CD4-positive, CD25-positive, alpha-beta regulatory T cell (primary cell): ENCODE data around the gene TWNK. TPM values are rescaled to one million over a fixed set of nuclear protein-coding genes. Genes with fewer than 3 reads are reported as not detected.
"Not testable (repeated sequence)": the region's sequence is repeated elsewhere in the genome, so short reads cannot be mapped to it uniquely, and the experiment has no call there.

ENCODE experiments used
- ATAC-seq, 2 donors: fragments of 150-1000 bp; cut with Tn5 transposase; one replicate each; pipeline ENCODE4 v1.10.0; 2021; ENCODE audit warnings: low read depth in 2 of 2, moderate number of reproducible peaks in 2 of 2, moderate library complexity in 1 of 2
- DNase-seq, 3 donors: peaks; one replicate each; pipeline versions ENCODE4 v3.0.0 to v3.0.0-alpha.2; 2012 to 2022; ENCODE audit warnings: mixed read lengths in 1 of 3
- H3K27ac ChIP-seq: one replicate; pipeline ENCODE4 v1.7.0; 2013; ENCODE audit warnings: mild to moderate bottlenecking, low read length; ENCODE audit not compliant: insufficient read depth, poor library complexity, severe bottlenecking
- H3K27me3 ChIP-seq: one replicate; pipeline ENCODE4 v1.7.0; 2013; ENCODE audit warnings: low read length; ENCODE audit not compliant: control insufficient read depth, insufficient read depth
- H3K36me3 ChIP-seq: one replicate; pipeline ENCODE4 v1.7.0; 2013; ENCODE audit warnings: mild to moderate bottlenecking, low read length, moderate library complexity; ENCODE audit not compliant: control insufficient read depth, insufficient read depth
- H3K4me1 ChIP-seq: 2 replicates; pipeline ENCODE4 v1.7.0; 2013; ENCODE audit warnings: mild to moderate bottlenecking, low read length; ENCODE audit not compliant: insufficient read depth, control insufficient read depth, poor library complexity, severe bottlenecking
- H3K4me3 ChIP-seq: one replicate; pipeline ENCODE4 v1.7.0; 2013; ENCODE audit warnings: low read depth, mild to moderate bottlenecking, low read length, moderate library complexity
- H3K9me3 ChIP-seq, 2 experiments: 1 replicate in 1 of 2; 2 replicates in 1 of 2; pipeline ENCODE4 v1.7.0; 2013; ENCODE audit warnings: low read length in 2 of 2, mild to moderate bottlenecking in 1 of 2, moderate library complexity in 1 of 2; ENCODE audit not compliant: control insufficient read depth in 2 of 2
- H3K27ac Mint-ChIP-seq, 3 donors: one replicate each; pipeline ENCODE4 v1.8.0; 2020 to 2022; ENCODE audit warnings: mild to moderate bottlenecking in 3 of 3, mixed read lengths in 3 of 3, moderate library complexity in 2 of 3
- H3K27me3 Mint-ChIP-seq: one replicate; pipeline ENCODE4 v1.8.0; 2022; ENCODE audit warnings: mild to moderate bottlenecking, mixed read lengths
- H3K36me3 Mint-ChIP-seq: one replicate; pipeline ENCODE4 v1.8.0; 2020; ENCODE audit warnings: mixed read lengths
- H3K4me1 Mint-ChIP-seq, 4 donors: one replicate each; pipeline ENCODE4 v1.8.0; 2020 to 2022; ENCODE audit warnings: mixed read lengths in 4 of 4, mild to moderate bottlenecking in 1 of 4
- H3K4me3 Mint-ChIP-seq, 4 donors: one replicate each; pipeline ENCODE4 v1.8.0; 2020 to 2022; ENCODE audit warnings: mild to moderate bottlenecking in 4 of 4, mixed read lengths in 4 of 4, moderate library complexity in 3 of 4
- H3K9me3 Mint-ChIP-seq, 7 donors: one replicate each; pipeline ENCODE4 v1.8.0; 2020 to 2022; ENCODE audit warnings: mixed read lengths in 7 of 7, mild to moderate bottlenecking in 3 of 7, moderate library complexity in 2 of 7
- polyA plus RNA-seq, 4 donors: library from polyadenylated mRNA; unstranded; fragments of 300-500 nt; fragmentation: Illumina TruSeq; gene quantifications; one replicate each; pipeline ENCODE4 v1.2.3, GENCODE V29; 2021
- total RNA-seq: library from RNA; stranded (reverse); gene quantifications from one replicate; pipeline ENCODE4 v1.2.3, GENCODE V29; 2022

TWNK gene
- total and polyA plus RNA-seq, 5 donors from 2014 or later = 3.4 to 12.8 (median 5.6) TPM

GRCh38 chr10:100969187-100970075 is 17.9 kb upstream of the TWNK start, which contains the start of gene SEMA4G:
Gene SEMA4G (plus strand): TSS chr10:100969504. CDS start chr10:100972913, 3,409 bp downstream.
- Histone ChIP-seq H3K27me3 (no peaks in the 10 kb centered on the region), H3K9me3 (no peaks in the 10 kb centered on the region), H3K4me1 (peaks cover 13% of the 10 kb centered on the region), H3K4me3 (no peak within 1 kb of the TSS), H3K36me3 (no peaks in the 10 kb centered on the region), H3K27ac (no peak within 1 kb of the TSS)
- peak within 1 kb of the TSS in 2 of 3 donors; percentile 16 to 94 for H3K27ac Mint-ChIP-seq
- H3K9me3 Mint-ChIP-seq = no peaks in the 10 kb centered on the region
- H3K36me3 Mint-ChIP-seq = peaks cover 6% of the 10 kb centered on the region
- ATAC-seq = peak; percentile 60 to 66
- DNase-seq = peak; percentile 25 to 48 (median 35)
- peak within 1 kb of the TSS; percentile 67 to 80 (median 70) for H3K4me3 Mint-ChIP-seq
- peaks cover 13% of the 10 kb centered on the region for H3K27me3 Mint-ChIP-seq
- H3K4me1 Mint-ChIP-seq = peaks cover 0 to 23% (median 7%) of the 10 kb centered on the region in 4 donors

- H3K36me3 Mint-ChIP-seq = peaks cover 6% of the 10 kb centered on the region
- Histone ChIP-seq H3K36me3 (no peaks in the 10 kb centered on the region), H3K27ac (no peak overlapping the region), H3K27me3 (no peaks in the 10 kb centered on the region), H3K9me3 (no peaks in the 10 kb centered on the region), H3K4me3 (no peak overlapping the region), H3K4me1 (peaks cover 13% of the 10 kb centered on the region)
- DNase-seq = peak in 1 of 3 donors; percentile 17
- H3K27me3 Mint-ChIP-seq = peaks cover 13% of the 10 kb centered on the region
- ATAC-seq = no peak
- H3K27ac Mint-ChIP-seq = peak overlapping the region in 1 of 3 donors; percentile 16
- peaks cover 0 to 23% (median 7%) of the 10 kb centered on the region in 4 donors for H3K4me1 Mint-ChIP-seq
- H3K4me3 Mint-ChIP-seq = peak overlapping the region; percentile 62 to 80 (median 66)
- H3K9me3 Mint-ChIP-seq = no peaks in the 10 kb centered on the region
Measured at GRCh38 chr10:100970076-100970913, 17.0 kb upstream of the TWNK start.

GRCh38 chr10:100970914-100971811 is 16.2 kb upstream of the TWNK start:
- H3K4me3 Mint-ChIP-seq = peak overlapping the region; percentile 62 to 75 (median 66)
- peak overlapping the region in 1 of 3 donors; percentile 16 for H3K27ac Mint-ChIP-seq
- H3K4me1 ChIP-seq = peaks cover 13% of the 10 kb centered on the region
- peaks cover 0 to 23% (median 7%) of the 10 kb centered on the region in 4 donors for H3K4me1 Mint-ChIP-seq
- H3K27ac ChIP-seq = no peak overlapping the region
- peaks cover 13% of the 10 kb centered on the region for H3K27me3 Mint-ChIP-seq
- no peaks in the 10 kb centered on the region for H3K27me3 ChIP-seq
- no peaks in the 10 kb centered on the region for H3K9me3 Mint-ChIP-seq
- no peak for ATAC-seq
- no peak for DNase-seq
- no peaks in the 10 kb centered on the region for H3K36me3 ChIP-seq
- H3K36me3 Mint-ChIP-seq = no peaks in the 10 kb centered on the region
- no peak overlapping the region for H3K4me3 ChIP-seq
- no peaks in the 10 kb centered on the region for H3K9me3 ChIP-seq

GRCh38 chr10:100972115-100972903 is 15.0 kb upstream of the TWNK start:
- H3K9me3 ChIP-seq = no peaks in the 10 kb centered on the region
- no peaks in the 10 kb centered on the region for H3K36me3 ChIP-seq
- peak overlapping the region in 1 of 4 donors; percentile 74 for H3K4me3 Mint-ChIP-seq
- peaks cover 13% of the 10 kb centered on the region for H3K27me3 Mint-ChIP-seq
- no peaks in the 10 kb centered on the region for H3K27me3 ChIP-seq
- H3K4me3 ChIP-seq = no peak overlapping the region
- H3K9me3 Mint-ChIP-seq = no peaks in the 10 kb centered on the region
- ATAC-seq (no peak), DNase-seq (no peak)
- H3K36me3 Mint-ChIP-seq = peaks cover 6% of the 10 kb centered on the region
- H3K27ac Mint-ChIP-seq = no peak overlapping the region
- H3K4me1 ChIP-seq = peaks cover 13% of the 10 kb centered on the region
- peaks cover 0 to 23% (median 7%) of the 10 kb centered on the region in 4 donors for H3K4me1 Mint-ChIP-seq
- no peak overlapping the region for H3K27ac ChIP-seq

- Mint-ChIP-seq H3K9me3 (no peaks in the 10 kb centered on the region), H3K27me3 (peaks cover 9% of the 10 kb centered on the region), H3K27ac (no peak overlapping the region), H3K4me1 (peaks cover 0 to 23% (median 7%) of the 10 kb centered on the region in 4 donors), H3K4me3 (peak overlapping the region in 1 of 4 donors; percentile 74), H3K36me3 (peaks cover 6% of the 10 kb centered on the region)
- Histone ChIP-seq H3K9me3 (no peaks in the 10 kb centered on the region), H3K36me3 (no peaks in the 10 kb centered on the region), H3K4me1 (peaks cover 13% of the 10 kb centered on the region), H3K27ac (no peak overlapping the region), H3K4me3 (no peak overlapping the region), H3K27me3 (no peaks in the 10 kb centered on the region)
- ATAC-seq (no peak), DNase-seq (no peak)
Measured at GRCh38 chr10:100972904-100973535, 14.3 kb upstream of the TWNK start.

GRCh38 chr10:100975397-100975796 is 11.9 kb upstream of the TWNK start:
- not testable (repeated sequence) for H3K4me1 Mint-ChIP-seq, H3K27ac ChIP-seq, H3K9me3 ChIP-seq, ATAC-seq, H3K27ac Mint-ChIP-seq, DNase-seq, H3K27me3 Mint-ChIP-seq, H3K4me3 Mint-ChIP-seq, H3K4me3 ChIP-seq, H3K9me3 Mint-ChIP-seq, H3K4me1 ChIP-seq, H3K27me3 ChIP-seq, H3K36me3 ChIP-seq
- H3K36me3 Mint-ChIP-seq = peaks cover 13% of the 10 kb centered on the region
